ENCODE measurements around the gene VTN. TPM values are rescaled to one million over a fixed set of nuclear protein-coding genes. Genes with fewer than 3 reads are reported as not detected.

The VTN gene
- total and polyA plus RNA-seq, 2 experiments from 2014 or later = 0.16 TPM; not detected in 1

- ATAC-seq = no peak
- H3K27me3 Mint-ChIP-seq (ENCODE audit: insufficient read depth, low read depth, poor library complexity) = peaks cover 15% of the 10 kb centered on the region
- no peak overlapping the region for H3K27ac Mint-ChIP-seq
- H3K36me3 Mint-ChIP-seq (ENCODE audit: low read depth) = peaks cover 16% of the 10 kb centered on the region
- H3K4me1 Mint-ChIP-seq = peaks cover 24% of the 10 kb centered on the region
- TF ChIP-seq CTCF (conservative IDR thresholded peaks at IDR 0.05; ENCODE audit: low read depth in 2 of 2) (no peak), EZH2 (IDR thresholded peaks at IDR 0.05; ENCODE audit: low read depth, unreplicated experiment) (no peak), ZNF331 (CRISPR knock-in tag; IDR thresholded peaks at IDR 0.05; ENCODE audit: low read depth) (no peak), JUNB (IDR thresholded peaks at IDR 0.05; ENCODE audit: unreplicated experiment) (no peak), EZH2phosphoT487 (IDR thresholded peaks at IDR 0.05; ENCODE audit: unreplicated experiment) (no peak), STAT1 (IDR thresholded peaks at IDR 0.05; ENCODE audit: unreplicated experiment) (no peak), REST (IDR thresholded peaks at IDR 0.05; ENCODE audit: unreplicated experiment) (no peak), ETS1 (IDR thresholded peaks at IDR 0.05) (no peak), POLR2AphosphoS5 (IDR thresholded peaks at IDR 0.05; ENCODE audit: low read depth) (no peak), CREB1 (CRISPR knock-in tag; IDR thresholded peaks at IDR 0.05; ENCODE audit: low read depth) (no peak), ZNF462 (CRISPR knock-in tag; IDR thresholded peaks at IDR 0.05) (no peak), NANOG (IDR thresholded peaks at IDR 0.05; ENCODE audit: borderline replicate concordance) (no peak), ZNF114 (CRISPR knock-in tag; IDR thresholded peaks at IDR 0.05) (no peak)
- Histone ChIP-seq H3K79me2 (replicated peaks; ENCODE audit: insufficient read depth) (peaks cover 19% of the 10 kb centered on the region), H3K4me1 (ENCODE audit: insufficient read depth) (peaks cover 11% of the 10 kb centered on the region), H3K27me3 (ENCODE audit: insufficient read depth) (no peaks in the 10 kb centered on the region), H4K20me1 (replicated peaks; ENCODE audit: insufficient read depth) (peaks cover 16% of the 10 kb centered on the region), H3F3A (replicated peaks; ENCODE audit: low read depth) (0 out of 2 replicates have a peak, but pooled peaks cover 11% of the 10 kb centered on the region), H3K9me2 (ENCODE audit: insufficient read depth) (no peaks in the 10 kb centered on the region), H2AFZ (no peak overlapping the region), H3K27ac (ENCODE audit: low read depth) (no peak overlapping the region), H3K4me2 (no peak overlapping the region), H3K36me3 (ENCODE audit: insufficient read depth) (peaks cover 7% of the 10 kb centered on the region), H3K4me3 (no peak overlapping the region)
- no peak overlapping the region for H3K4me3 Mint-ChIP-seq
- no peaks in the 10 kb centered on the region for H3K9me3 Mint-ChIP-seq
- DNase-seq (ENCODE audit: low spot score) = no peak
Measured at GRCh38 chr17:28333083-28333746, 36.9 kb downstream of the VTN start.

All from GM23338 (cell line).